B cell (primary cell): Measurements from ENCODE around the gene MYOF. TPM values are rescaled to one million over a fixed set of nuclear protein-coding genes. Genes with fewer than 3 reads are reported as not detected.

ENCODE experiments used
- ATAC-seq: fragments of 200-7000 bp; cut with Tn5 transposase; one replicate; pipeline ENCODE4 v1.10.0; 2021; ENCODE audit warnings: low read depth, mild to moderate bottlenecking, moderate number of reproducible peaks, moderate library complexity
- CTCF ChIA-PET: fragments of 350-600 bp; sonication (Branson Sonifier 250); formaldehyde crosslinking; loops from one replicate; lab custom pipeline; 2021; ENCODE audit warnings: antibody characterized with exemption, inconsistent platforms; lab: Charles Lee
- POLR2A ChIA-PET: fragments of 350-600 bp; sonication (Branson Sonifier 250); formaldehyde crosslinking; loops from one replicate; lab custom pipeline; 2021; ENCODE audit warnings: antibody characterized with exemption; lab: Charles Lee
- DNase-seq: peaks from one replicate; pipeline ENCODE4 v3.0.0; 2013
- H2AFZ ChIP-seq: 2 replicates; pipeline ENCODE4 v1.6.1; 2012; ENCODE audit warnings: mild to moderate bottlenecking, low read depth, low read length; ENCODE audit not compliant: insufficient read depth, poor library complexity, severe bottlenecking
- H3K27ac ChIP-seq, 2 donors: 1 replicate in 1 of 2; 2 replicates in 1 of 2; pipeline ENCODE4 v1.5.1; 2012 to 2013; ENCODE audit warnings: low read length in 2 of 2, mild to moderate bottlenecking in 2 of 2, moderate library complexity in 1 of 2
- H3K27me3 ChIP-seq, 4 experiments: fragments of 200-600 bp in 1 of 4; sonication (generic) in 1 of 4; replicated peaks in 1 of 4; 1 replicate in 2 of 4; 2 replicates in 2 of 4; pipeline versions ENCODE4 v1.6.1 to v1.7.0; 2013 to 2016; ENCODE audit warnings: low read length in 3 of 4, mild to moderate bottlenecking in 2 of 4, mixed read lengths in 1 of 4, moderate library complexity in 1 of 4; ENCODE audit not compliant: insufficient read depth in 4 of 4, control insufficient read depth in 3 of 4; ENCODE audit errors: control extremely low read depth in 1 of 4
- H3K36me3 ChIP-seq, 2 experiments: replicated peaks in 1 of 2; 1 replicate in 1 of 2; 2 replicates in 1 of 2; pipeline versions ENCODE4 v1.6.1 to v1.7.1; 2013; ENCODE audit warnings: low read length in 1 of 2; ENCODE audit not compliant: insufficient read depth in 2 of 2, control insufficient read depth in 1 of 2; ENCODE audit errors: control extremely low read depth in 1 of 2, extremely low read depth in 1 of 2
- H3K4me1 ChIP-seq, 2 donors: fragments of 200-600 bp in 1 of 2; sonication (generic) in 1 of 2; 1 replicate in 1 of 2; 2 replicates in 1 of 2; pipeline versions ENCODE4 v1.5.1 to v1.6.1; 2013 to 2017; ENCODE audit warnings: low read length in 2 of 2; ENCODE audit not compliant: control insufficient read depth in 2 of 2, insufficient read depth in 2 of 2
- H3K4me2 ChIP-seq: replicated peaks from 2 replicates; pipeline ENCODE3; 2012; ENCODE audit warnings: mild to moderate bottlenecking, low read depth, low read length; ENCODE audit not compliant: poor library complexity, severe bottlenecking
- H3K4me3 ChIP-seq, 5 experiments: fragments of 200-600 bp in 1 of 5; sonication (generic) in 1 of 5; 1 replicate in 3 of 5; 2 replicates in 2 of 5; pipeline versions ENCODE4 v1.5.1 to v1.7.0; 2011 to 2016; ENCODE audit warnings: low read length in 4 of 5, mild to moderate bottlenecking in 4 of 5, low read depth in 2 of 5, control low read depth in 1 of 5, moderate library complexity in 1 of 5; ENCODE audit not compliant: insufficient read depth in 1 of 5; ENCODE audit errors: control extremely low read depth in 1 of 5, extremely low read depth in 1 of 5
- H3K79me2 ChIP-seq: fragments of 200-600 bp; sonication (generic); one replicate; pipeline ENCODE4 v1.6.0; 2016; ENCODE audit warnings: low read length; ENCODE audit not compliant: control insufficient read depth, insufficient read depth
- H3K9ac ChIP-seq: fragments of 200-600 bp; sonication (generic); 2 replicates; pipeline ENCODE4 v1.6.1; 2017; ENCODE audit warnings: mild to moderate bottlenecking, low read length, moderate library complexity
- H3K9me3 ChIP-seq, 3 donors: one replicate each; pipeline versions ENCODE4 v1.6.1 to v1.7.1; 2013; ENCODE audit warnings: low read length in 2 of 3; ENCODE audit not compliant: control insufficient read depth in 2 of 3, insufficient read depth in 1 of 3; ENCODE audit errors: control extremely low read depth in 1 of 3
- H4K20me1 ChIP-seq: 2 replicates; pipeline ENCODE4 v1.6.0; 2012; ENCODE audit warnings: mild to moderate bottlenecking, low read length; ENCODE audit not compliant: insufficient read depth, control insufficient read depth, poor library complexity, severe bottlenecking
- H3K27ac Mint-ChIP-seq: one replicate; pipeline ENCODE4 v1.8.0; 2021; ENCODE audit warnings: mixed read lengths
- H3K27me3 Mint-ChIP-seq: one replicate; pipeline ENCODE4 v1.8.0; 2021; ENCODE audit warnings: mixed read lengths
- H3K4me1 Mint-ChIP-seq: one replicate; pipeline ENCODE4 v1.8.0; 2021; ENCODE audit warnings: mixed read lengths
- H3K4me3 Mint-ChIP-seq: one replicate; pipeline ENCODE4 v1.8.0; 2021; ENCODE audit warnings: mixed read lengths
- H3K9me3 Mint-ChIP-seq: one replicate; pipeline ENCODE4 v1.8.0; 2022; ENCODE audit warnings: mixed read lengths; ENCODE audit not compliant: insufficient read depth
- EZH2 ChIP-seq: IDR thresholded peaks from 2 replicates; pipeline ENCODE4 v1.6.1; 2012; ENCODE audit warnings: borderline replicate concordance, low read depth, mild to moderate bottlenecking, moderate library complexity, low read length; ENCODE audit not compliant: insufficient read depth, poor library complexity, severe bottlenecking
- WGBS: methylation state at CpG from one replicate; pipeline ENCODE4 v1.1.5; 2013; ENCODE audit warnings: missing lambda C conversion rate; ENCODE audit not compliant: insufficient coverage; 5-methylcytosine and 5-hydroxymethylcytosine counted together
- intact Hi-C: fragments of 100-400 bp; cut with micrococcal nuclease; formaldehyde crosslinking; loops from one replicate; pipeline ENCODE4 v1.10.0; 2022
- polyA plus RNA-seq: library from polyadenylated mRNA; depleted of rRNA; stranded (reverse); fragments of >200 nt; gene quantifications from 2 replicates; pipeline ENCODE4 v1.2.3, GENCODE V29; 2012
- total RNA-seq, 2 donors: library from RNA; stranded (reverse); fragments of 120-200 nt in 1 of 2; gene quantifications; 1 replicate in 1 of 2; 2 replicates in 1 of 2; pipeline versions ENCODE4 v1.2.3 to v1.2.4, GENCODE V29; 2013 to 2022
- TF ChIP-seq, protein P1 (sequence below): fragments of 200-600 bp; IDR thresholded peaks from one replicate; pipeline ENCODE4 v1.8.0; 2022; ENCODE audit warnings: antibody characterized with exemption, mild to moderate bottlenecking

Gene MYOF
- total and polyA plus RNA-seq, 2 donors (not counting 1 experiment from before 2014, with no cell fraction given): 0.07 to 0.18 TPM

DNA sequence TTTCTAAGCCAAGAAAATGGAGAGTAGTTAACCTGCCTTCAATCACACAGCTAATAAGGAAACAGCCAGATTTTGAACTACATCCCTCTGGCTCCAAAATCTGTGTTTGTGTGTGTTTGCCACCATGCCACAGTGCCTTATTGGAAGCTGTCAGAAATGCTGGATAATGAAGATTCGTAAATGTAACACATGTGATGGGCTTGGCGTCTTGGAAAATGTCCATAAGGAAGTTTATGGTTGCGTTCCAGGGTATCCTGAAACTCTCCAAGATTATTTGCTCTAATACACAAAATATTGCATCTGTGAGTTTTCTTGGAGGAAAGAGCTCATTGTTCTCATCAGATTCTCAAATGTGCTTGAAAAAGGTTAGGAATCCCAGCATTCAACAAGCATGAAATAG lies 22.7 kb downstream of the MYOF start:
- H3K4me3 Mint-ChIP-seq: no peak overlapping the region
- peaks cover 4% of the 10 kb centered on the region for H3K9me3 Mint-ChIP-seq
- Histone ChIP-seq H3K79me2 (no peaks in the 10 kb centered on the region), H3K27ac (no peak overlapping the region), H3K4me3 (no peak overlapping the region), H2AFZ (no peak overlapping the region), H3K9ac (no peak overlapping the region), H4K20me1 (no peaks in the 10 kb centered on the region), H3K4me1 (peaks cover 9 to 17% of the 10 kb centered on the region in 2 donors), H3K36me3 (no peaks in the 10 kb centered on the region), H3K9me3 (no peaks in the 10 kb centered on the region), H3K27me3 (peaks cover 0 to 3% (median 0%) of the 10 kb centered on the region in 4 experiments), H3K4me2 (no peak overlapping the region)
- TF ChIP-seq, protein P1, sequence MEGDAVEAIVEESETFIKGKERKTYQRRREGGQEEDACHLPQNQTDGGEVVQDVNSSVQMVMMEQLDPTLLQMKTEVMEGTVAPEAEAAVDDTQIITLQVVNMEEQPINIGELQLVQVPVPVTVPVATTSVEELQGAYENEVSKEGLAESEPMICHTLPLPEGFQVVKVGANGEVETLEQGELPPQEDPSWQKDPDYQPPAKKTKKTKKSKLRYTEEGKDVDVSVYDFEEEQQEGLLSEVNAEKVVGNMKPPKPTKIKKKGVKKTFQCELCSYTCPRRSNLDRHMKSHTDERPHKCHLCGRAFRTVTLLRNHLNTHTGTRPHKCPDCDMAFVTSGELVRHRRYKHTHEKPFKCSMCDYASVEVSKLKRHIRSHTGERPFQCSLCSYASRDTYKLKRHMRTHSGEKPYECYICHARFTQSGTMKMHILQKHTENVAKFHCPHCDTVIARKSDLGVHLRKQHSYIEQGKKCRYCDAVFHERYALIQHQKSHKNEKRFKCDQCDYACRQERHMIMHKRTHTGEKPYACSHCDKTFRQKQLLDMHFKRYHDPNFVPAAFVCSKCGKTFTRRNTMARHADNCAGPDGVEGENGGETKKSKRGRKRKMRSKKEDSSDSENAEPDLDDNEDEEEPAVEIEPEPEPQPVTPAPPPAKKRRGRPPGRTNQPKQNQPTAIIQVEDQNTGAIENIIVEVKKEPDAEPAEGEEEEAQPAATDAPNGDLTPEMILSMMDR: no peak
- no peak for TF ChIP-seq EZH2
- peaks cover 20% of the 10 kb centered on the region for H3K4me1 Mint-ChIP-seq
- DNase-seq (no peak), ATAC-seq (no peak)
- intact Hi-C loops: no loop called here
- H3K27ac Mint-ChIP-seq: no peak overlapping the region
- ChIA-PET CTCF (interaction anchor here (2.3 kb wide), 1 partner anchor 84 kb away, joined by 4 read pairs; no protein-coding TSS in a partner anchor), POLR2A (no interaction called here)
- peaks cover 3% of the 10 kb centered on the region for H3K27me3 Mint-ChIP-seq
- no CpG with 5 or more reads among the region's 3 CpGs for WGBS

DNA sequence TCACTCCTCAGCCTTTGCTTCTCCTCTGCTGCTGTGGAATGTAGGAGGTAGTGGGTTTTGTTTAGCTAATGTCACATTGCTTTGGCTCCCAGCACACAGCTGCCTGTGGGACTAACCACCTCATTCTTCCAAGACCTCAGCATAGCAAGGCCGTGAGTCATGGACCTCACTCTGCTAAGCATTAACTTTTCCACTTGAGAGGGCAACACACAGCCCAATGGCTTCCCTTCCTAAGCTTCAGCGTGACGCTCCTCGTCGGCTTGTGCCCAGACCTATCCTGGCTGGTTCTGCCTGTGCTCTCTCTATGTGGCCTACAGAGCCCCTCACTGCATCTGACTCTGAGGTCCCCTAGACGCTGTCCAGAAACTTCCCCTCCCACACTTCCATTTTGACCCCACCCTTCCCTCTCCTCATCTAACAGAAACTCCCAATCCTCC lies 23.3 kb downstream of the MYOF start:
- H4K20me1 ChIP-seq: no peaks in the 10 kb centered on the region
- no peaks in the 10 kb centered on the region for H3K9me3 ChIP-seq
- Mint-ChIP-seq H3K9me3 (peaks cover 4% of the 10 kb centered on the region), H3K27me3 (peaks cover 3% of the 10 kb centered on the region), H3K4me3 (no peak overlapping the region), H3K27ac (no peak overlapping the region), H3K4me1 (peaks cover 17% of the 10 kb centered on the region)
- no peak overlapping the region for H3K4me2 ChIP-seq
- no peaks in the 10 kb centered on the region for H3K79me2 ChIP-seq
- no peak overlapping the region for H2AFZ ChIP-seq
- no peak for ATAC-seq
- no peaks in the 10 kb centered on the region for H3K36me3 ChIP-seq
- DNase-seq: no peak
- H3K27ac ChIP-seq: no peak overlapping the region
- no peak overlapping the region for H3K9ac ChIP-seq
- peaks cover 9 to 17% of the 10 kb centered on the region in 2 donors for H3K4me1 ChIP-seq
- 95% methylated on average over 5 of the region's 6 CpGs for WGBS
- intact Hi-C loops: no loop called here
- POLR2A ChIA-PET: no interaction called here
- CTCF ChIA-PET: interaction anchor here (2.3 kb wide), 1 partner anchor 83 kb away, joined by 4 read pairs; no protein-coding TSS in a partner anchor
- peaks cover 0 to 3% (median 0%) of the 10 kb centered on the region in 4 experiments for H3K27me3 ChIP-seq
- H3K4me3 ChIP-seq: no peak overlapping the region
- TF ChIP-seq, protein P1: no peak
- no peak for TF ChIP-seq EZH2
